D341Med (cell line): ENCODE measurements around the gene GDPD3.
A peak's percentile ranks its signal among the peaks of the same experiment; 100 is the strongest.

Experiments used
- DNase-seq: peaks from one replicate; pipeline ENCODE4 v3.0.0; 2012; ENCODE audit warnings: low spot score

GDPD3 gene

DNA sequence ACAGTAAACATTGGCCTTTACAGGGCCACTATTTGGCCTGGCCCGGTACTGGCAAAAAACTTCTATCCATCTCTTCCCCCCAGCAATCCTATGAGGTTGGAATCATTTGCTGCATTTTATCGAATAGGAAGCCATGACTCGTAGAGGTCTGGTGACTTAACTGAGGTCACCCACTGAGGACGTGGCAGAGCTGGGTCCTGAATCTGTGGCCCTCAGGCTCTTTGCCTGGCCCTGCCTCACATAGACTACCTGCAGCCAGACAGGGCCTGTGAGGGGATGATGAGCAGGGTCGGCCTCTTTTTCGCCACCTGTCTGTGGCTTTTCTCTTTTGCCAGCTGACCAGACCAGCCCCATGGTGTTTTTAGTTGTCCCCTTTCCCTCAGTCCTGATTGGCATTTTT, 35.7 kb downstream of the GDPD3 start:
- DNase-seq: no peak

DNA sequence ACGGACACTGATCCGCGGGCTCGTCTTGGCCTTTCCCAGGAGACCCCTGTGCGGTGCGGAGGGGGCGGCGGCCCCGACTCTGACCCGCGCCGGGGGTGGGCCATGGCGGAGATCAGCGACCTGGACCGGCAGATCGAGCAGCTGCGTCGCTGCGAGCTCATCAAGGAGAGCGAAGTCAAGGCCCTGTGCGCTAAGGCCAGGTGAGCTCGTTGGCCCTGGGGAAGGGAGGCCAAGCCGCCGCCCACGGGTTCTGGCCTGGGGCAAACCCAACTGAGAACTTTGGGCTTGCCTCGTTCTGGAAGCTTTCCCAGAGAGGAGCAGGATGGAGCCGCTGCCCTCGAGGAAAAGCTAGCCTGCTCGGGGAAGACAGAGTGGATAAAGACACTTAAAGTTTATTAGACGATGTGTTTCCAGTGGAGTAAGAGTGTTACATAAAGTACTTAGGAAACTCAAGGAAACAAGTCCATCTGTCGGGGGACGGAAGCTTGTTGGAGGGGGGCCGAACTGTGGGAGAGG, 37.0 kb downstream of the GDPD3 start:
- DNase-seq: no peak

DNA sequence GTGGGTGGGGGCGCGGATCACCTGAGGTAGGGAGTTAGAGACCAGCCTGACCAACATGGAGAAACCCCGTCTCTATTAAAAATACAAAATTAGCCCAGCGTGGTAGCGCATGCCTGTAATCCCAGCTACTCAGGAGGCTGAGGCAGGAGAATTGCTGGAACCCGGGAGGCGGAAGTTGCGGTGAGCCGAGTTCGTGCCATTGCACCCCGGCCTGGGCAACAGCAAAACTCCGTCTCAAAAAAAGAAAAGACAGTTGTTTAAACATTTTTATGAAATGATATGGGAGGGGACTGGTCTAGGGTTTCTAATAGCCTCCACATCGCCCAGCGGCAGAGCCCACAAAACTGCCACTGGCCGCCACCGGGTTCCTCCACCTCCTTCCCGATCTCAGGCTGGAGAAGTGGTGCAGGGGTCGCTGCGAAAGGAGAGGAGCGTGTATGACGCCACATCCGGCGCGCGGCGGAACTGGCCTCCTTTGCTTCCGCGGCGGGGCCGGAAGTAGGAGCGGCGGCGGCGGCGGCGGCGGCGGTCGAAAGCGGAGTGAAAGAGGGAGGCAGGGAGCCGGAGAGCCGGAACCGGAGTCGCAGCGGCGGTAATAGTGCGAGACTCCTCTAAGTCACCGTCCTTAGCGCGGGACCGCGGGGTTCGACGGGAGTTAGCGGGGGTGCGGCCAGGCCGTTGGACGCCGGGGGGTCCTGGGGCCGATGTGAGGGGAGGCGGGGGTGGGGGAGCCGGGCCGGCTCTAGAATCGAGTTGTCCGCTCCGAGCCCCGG, 37.6 kb downstream of the GDPD3 start, which contains the start of gene PPP4C:
Gene PPP4C, plus strand, starts transcription at position 492 of the 773 bp plus-strand sequence. CDS start 384 bp downstream, outside the sequence.
- DNase-seq: peak; percentile 94

DNA sequence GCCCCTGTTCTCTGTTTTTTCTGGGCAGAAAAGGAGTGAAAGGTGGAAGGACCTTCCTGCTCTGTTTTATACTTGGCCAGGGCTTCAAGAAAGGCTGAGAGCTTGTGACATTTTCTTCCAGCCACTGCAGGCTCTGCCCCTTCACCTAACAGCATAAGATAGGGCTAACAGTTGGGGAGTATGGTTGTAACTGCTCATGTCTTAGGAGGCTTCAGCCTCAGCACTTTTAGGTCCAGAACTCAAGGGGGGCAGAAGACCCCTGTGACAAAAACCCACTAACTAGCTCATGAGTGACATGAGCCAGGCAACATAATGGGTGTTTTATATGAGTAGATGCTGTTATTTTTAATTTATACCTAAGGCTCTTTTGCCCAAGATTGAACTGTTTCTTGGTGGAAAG, 42.8 kb downstream of the GDPD3 start:
- DNase-seq: no peak

GRCh38 chr16:30069611-30070462, 43.5 kb downstream of the GDPD3 start:
- DNase-seq: no peak

DNA sequence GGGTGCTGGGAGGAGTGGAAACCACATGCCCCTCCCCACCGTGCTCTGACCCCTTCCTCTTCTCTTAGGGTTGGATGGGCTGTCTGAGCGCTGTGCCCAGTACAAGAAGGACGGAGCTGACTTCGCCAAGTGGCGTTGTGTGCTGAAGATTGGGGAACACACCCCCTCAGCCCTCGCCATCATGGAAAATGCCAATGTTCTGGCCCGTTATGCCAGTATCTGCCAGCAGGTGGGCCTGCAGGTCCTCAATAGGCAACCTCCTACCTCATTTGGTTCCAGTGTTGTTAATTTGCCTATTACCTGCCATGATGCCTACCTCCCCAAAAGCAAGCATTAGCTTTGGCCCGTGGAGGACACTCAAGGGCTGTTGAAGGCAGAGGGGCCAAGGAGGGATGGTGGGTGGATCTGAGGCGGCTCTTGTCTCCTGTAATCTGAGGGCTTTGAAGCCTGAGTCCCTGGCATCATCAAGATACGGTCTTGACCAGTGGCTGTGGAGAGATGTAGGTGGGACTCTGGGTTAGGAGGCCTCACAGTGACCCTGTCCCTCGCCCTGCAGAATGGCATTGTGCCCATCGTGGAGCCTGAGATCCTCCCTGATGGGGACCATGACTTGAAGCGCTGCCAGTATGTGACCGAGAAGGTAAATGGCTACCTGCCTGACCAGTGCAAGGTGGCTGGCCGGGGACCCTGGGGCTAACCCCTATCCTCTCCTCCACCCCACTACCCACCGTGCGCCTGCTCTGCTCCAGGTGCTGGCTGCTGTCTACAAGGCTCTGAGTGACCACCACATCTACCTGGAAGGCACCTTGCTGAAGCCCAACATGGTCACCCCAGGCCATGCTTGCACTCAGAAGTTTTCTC, 44.4 kb downstream of the GDPD3 start:
- DNase-seq: no peak

DNA sequence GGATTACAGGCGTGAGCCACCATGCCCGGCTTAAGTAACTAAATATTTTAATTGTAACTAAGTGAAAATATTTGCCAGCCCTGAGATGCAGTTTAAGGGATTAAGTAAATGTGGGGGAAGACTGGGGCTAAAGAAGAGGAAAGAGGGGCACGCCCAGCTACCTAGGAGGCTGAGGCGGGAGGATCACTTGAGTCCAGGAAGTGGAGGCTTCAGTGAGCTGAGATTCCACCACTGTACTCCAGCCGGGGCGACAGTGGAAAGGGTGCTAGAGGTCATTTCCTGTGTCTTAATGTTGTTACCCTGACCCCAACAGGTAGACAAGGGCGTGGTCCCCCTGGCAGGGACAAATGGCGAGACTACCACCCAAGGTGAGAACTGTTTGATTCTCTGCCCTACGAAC, 45.0 kb downstream of the GDPD3 start:
- DNase-seq: no peak

GRCh38 chr16:30067584-30067916, 45.8 kb downstream of the GDPD3 start:
- no peak for DNase-seq

- DNase-seq: peak; percentile 73
Observed at GRCh38 chr16:30066761-30067583, 46.4 kb downstream of the GDPD3 start.

- DNase-seq: no peak
Observed at GRCh38 chr16:30065943-30066760, 47.2 kb downstream of the GDPD3 start.

GRCh38 chr16:30065102-30065942, 48.0 kb downstream of the GDPD3 start, which contains the start of gene ALDOA:
TSS of gene ALDOA (plus strand) at chr16:30065760. CDS start at chr16:30066898, 1,138 bp downstream.
- peak; percentile 90 for DNase-seq

GRCh38 chr16:30064729-30065101, 48.6 kb downstream of the GDPD3 start:
- DNase-seq: peak; percentile 85

DNA sequence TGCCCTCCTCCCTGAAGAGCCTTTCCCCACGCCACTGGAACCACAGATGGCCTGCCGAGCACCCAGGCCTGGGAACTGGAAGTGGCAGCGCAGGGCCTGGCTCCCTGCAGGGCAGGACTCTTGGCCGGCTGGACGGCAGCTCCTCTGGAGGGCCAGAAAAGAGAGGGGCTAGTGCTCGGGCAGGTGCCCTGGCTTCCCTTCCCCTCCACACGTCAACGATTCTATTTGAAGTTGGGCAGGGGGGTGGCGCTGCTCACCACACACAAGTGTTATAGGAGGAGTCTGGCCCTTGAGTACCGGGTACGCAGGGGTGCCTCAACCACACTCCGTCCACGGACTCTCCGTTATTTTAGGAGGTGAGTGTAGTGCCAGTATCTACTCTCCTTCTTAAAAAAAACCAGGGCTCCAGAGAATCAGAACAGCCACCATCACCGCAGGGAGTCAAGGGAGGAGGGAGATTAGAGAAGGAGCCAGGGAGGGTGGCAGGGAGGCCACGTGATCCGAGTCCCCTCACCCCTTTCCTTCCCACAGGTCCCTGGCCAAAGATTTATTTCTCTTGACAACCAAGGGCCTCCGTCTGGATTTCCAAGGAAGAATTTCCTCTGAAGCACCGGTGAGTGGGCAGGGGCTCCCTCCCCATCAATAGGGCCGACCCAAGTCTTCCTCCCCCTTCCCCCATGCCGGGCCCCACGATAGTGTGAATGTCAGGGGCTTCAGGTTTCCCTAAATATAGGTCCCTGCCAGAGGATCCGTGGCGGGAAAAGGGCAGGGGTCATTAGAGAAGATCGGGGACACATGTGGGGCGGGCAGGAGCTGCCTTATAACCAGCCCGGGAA, 49.2 kb downstream of the GDPD3 start:
- peak; percentile 62 for DNase-seq

DNA sequence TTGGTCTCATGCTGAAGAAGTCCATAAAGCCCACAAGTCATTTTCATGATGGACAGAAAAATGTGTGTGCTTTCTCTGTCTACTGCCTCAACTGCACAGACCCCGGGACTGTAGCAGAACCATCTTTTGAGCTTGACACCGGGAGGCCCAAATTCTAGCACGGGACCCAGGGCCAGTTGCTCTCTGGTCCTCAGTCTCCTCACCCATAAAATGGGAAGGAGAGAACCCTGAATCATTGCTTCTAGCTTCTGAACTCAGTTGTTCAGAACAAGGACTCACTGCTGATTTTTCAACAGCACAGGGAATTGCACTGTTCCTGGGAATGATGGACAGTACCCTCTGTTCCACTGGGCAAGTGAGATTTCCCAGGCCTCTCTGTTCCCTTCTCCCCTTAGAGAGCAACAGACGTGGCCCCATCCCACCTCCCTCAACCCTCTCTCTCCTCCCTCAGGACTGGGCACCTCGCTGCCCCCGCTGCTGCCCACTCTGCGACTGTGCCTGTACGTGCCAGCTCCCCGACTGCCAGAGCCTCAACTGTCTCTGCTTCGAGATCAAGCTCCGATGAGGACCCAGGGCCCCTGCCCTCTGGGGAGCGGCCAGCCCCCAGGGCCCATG, 50.0 kb downstream of the GDPD3 start:
- DNase-seq: no peak

- no peak for DNase-seq
Observed at GRCh38 chr16:30060836-30061554, 52.3 kb downstream of the GDPD3 start.

GRCh38 chr16:30060346-30060745, 53.0 kb downstream of the GDPD3 start:
- DNase-seq: no peak

GRCh38 chr16:30054959-30055553, 58.3 kb downstream of the GDPD3 start:
- DNase-seq: peak; percentile 61
